HG03558 (cell line): ENCODE data around the gene PLS3.
"Not testable (repeated sequence)": the region's sequence is repeated elsewhere in the genome, so short reads cannot be mapped to it uniquely, and the experiment has no call there.

Experiments used
- ATAC-seq: cut with Tn5 transposase; IDR thresholded peaks from one replicate; pipeline ENCODE4 v1.9.1; 2021; ENCODE audit warnings: moderate number of reproducible peaks; ENCODE audit not compliant: unreplicated experiment; ENCODE audit errors: extremely low read depth

The PLS3 gene, protein sequence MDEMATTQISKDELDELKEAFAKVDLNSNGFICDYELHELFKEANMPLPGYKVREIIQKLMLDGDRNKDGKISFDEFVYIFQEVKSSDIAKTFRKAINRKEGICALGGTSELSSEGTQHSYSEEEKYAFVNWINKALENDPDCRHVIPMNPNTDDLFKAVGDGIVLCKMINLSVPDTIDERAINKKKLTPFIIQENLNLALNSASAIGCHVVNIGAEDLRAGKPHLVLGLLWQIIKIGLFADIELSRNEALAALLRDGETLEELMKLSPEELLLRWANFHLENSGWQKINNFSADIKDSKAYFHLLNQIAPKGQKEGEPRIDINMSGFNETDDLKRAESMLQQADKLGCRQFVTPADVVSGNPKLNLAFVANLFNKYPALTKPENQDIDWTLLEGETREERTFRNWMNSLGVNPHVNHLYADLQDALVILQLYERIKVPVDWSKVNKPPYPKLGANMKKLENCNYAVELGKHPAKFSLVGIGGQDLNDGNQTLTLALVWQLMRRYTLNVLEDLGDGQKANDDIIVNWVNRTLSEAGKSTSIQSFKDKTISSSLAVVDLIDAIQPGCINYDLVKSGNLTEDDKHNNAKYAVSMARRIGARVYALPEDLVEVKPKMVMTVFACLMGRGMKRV

DNA sequence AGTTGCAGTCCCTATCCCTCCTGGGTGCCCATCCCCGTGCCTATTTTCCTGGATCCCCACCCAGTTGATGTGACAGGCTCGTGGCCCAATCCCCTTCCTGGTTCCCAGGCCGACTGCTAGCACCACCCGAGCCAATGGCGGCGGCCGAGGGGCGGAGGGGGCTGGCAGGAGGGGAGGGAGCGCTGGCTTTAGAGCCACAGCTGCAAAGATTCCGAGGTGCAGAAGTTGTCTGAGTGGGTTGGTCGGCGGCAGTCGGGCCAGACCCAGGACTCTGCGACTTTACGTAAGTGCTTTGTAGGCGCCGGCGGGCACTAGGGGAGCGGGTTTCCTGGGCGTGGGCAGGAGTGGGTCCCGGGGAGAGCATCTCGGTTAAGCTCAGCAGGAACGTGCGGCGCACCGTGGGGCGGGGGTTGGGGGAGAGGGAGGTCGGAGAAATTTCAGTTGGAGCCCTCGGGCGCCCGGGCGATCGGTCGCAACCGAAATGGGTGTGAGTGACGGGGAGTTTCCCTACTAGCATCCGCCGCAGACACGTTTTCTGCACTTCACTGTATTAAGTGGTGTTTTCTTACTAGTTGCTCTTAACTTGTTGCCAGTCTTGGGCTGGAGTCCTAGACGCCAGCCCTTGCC is at the start of gene PLS3:
Gene PLS3 (plus strand): TSS at position 197 of the 627 bp plus-strand sequence. CDS start 49,077 bp downstream, outside the sequence.
- ATAC-seq: no peak

DNA sequence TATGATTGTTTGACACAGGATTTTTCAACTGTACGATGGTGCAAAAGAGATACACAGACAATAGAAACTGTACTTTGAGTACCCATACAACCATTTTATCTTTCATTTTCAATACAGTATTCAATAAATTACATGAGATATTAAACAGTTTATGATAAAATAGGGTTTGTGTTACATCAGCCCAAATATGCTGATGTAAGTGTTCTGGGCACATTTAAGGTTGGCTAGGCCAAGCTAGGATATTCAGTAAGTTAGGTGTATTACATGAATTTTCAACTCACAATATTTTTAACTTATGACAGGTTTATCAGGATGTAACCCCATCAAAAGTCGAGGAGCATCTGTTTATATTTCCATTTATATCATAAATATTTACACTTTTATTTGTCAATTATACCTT is 42.9 kb upstream of the PLS3 start:
- ATAC-seq: no peak

DNA sequence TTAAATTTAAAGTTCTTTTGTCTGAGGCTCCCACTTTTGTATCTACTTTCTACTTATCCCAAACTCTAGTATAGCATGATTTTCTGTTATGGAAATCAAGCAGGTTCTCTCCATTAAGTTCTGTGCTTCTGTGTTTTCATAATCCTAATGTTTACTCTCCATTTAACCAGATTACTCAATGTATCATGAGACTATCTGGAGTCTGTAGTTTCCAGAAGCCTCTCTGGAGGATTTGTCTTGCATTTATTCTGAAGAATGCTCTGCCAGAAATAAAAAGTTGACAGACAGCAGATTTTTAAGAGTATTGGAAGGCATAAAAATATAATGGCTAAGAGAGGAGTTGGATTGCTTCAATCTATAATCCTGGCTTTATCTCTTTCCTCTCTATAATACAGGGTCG is 39.2 kb upstream of the PLS3 start:
- no peak for ATAC-seq

DNA sequence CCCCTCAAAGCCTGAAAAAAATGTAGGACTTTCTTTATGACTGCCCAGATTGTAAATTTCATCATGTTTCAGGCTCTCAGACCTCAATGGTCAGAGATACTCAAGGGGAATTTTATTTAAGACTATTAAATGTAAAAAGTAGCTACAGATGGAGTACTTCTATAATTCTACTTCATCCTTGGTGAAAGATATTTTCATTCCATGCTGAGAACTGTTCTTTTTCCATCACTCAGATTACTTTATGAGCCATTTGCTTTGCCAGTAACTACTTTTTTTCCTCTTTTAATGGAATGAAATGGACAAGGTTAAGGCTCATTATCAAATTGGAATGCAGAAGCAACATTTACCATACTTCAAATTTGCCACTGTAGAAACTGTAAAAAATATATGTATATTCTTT is 38.0 kb upstream of the PLS3 start:
- ATAC-seq: no peak

DNA sequence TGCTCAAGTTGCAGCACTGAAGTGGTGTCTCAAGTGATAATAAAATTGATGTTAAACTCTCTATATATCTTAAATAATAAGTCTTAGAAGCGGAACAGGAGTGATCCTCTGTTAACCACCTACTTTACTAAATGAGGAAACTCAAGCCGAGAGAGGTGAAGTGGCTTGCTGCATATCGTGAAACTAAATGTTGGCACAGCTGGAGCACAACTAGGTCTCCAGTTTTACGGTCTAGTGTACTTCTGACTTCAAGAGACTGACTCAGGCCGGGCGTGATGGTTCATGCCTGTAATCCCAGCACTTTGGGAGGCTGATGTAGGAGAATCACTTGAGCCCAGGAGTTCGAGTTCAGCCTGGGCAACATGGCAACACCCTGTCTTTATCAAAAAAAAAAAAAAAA is 35.5 kb upstream of the PLS3 start:
- no peak for ATAC-seq

DNA sequence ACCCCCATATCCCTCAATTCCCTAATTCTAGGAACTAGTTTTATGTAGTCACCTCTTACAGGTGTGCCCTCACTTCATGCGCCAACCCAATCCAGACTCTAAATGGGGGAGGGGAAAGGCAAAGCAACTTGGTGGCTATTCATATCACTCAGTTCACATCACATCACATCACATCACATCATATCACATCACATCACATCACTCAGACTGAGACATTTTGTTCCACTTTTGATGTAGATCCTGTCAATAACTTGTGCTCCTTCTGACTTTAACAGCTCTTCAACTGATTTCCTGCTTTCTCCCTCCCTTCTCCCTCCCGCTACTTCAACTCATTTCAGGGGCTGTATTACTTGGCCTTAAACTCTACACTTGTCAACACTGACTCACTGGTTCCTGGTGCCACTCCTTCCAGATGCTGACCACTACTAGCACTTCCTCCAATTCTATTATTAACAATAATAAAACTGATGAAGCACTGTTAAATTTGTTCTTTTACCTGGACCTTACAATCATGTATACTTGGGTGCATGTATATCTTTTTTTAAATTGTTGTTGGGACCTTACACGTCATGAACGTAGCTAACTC is 29.1 kb upstream of the PLS3 start:
- no peak for ATAC-seq

DNA sequence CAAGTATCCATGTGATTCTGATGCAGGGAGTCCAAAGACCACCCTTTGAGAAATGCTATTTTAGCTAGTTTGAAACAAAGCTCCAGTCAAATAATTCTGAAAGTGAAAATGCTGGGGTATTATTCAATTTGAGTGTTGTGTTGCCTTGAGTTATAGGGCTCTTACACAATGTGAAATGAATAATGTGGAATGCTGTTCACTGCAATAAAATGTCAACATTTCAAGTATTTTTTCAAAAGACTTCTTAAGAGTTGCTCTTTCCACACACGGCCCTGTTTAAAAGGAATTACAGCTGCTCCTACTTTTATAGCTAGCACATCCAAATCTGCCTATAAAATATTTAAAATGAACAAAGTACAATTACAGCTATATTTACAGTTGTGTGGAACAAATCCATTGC is 27.5 kb upstream of the PLS3 start:
- no peak for ATAC-seq

DNA sequence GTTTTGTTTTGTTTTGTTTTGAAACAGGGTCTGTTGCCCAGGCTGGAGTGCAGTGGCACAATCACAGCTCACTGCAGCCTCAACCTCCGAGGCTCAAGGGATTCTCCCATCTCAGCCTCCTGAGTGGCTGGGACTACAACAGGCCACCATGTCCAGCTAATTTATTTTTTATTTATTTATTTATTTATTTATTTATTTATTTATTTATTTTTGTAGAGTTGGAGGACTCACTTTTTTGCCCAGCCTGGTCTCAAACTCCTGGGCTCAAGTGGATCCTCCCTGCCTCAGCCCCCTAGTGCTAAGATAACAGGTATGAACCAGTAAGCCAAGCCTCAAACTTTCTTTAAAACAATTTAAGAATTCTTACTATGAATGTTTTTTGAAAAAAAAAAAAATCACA is 26.6 kb upstream of the PLS3 start:
- no peak for ATAC-seq

DNA sequence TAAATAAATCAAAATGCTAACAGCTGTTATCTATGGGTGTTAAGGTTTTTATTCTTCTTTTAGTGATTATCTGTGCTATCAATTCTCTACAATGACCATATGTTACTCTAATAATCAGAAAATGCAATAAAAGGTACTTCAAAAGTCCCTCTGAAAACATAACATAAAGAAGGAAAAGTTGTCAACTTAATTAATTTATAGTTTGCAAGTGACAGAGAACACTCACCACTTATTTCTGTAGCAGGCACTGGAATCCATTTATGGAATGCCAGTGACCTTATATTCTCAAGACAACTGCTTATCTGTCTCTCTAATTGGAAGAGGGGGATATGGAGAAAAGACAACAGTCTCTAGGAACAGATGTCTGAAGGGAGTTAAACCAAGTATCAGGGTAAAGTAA is 25.6 kb upstream of the PLS3 start:
- no peak for ATAC-seq

DNA sequence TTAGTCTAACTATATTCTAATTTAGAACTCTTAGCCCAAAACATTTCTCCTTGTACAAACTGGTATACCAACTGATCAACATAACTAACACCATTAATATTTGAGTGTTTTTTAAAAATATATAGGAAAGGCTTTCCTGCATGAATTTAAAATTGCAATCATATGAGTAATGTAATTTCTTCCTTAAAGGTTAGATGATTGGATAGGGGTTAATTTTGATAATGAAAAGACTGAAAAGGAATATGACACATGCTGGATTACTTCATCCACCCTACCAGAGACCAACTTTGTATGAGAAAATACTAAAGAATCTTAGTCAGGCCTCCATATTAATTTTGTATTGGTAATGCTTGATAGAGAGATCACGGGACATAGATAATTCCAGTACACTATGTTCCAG is 25.1 kb upstream of the PLS3 start:
- no peak for ATAC-seq

DNA sequence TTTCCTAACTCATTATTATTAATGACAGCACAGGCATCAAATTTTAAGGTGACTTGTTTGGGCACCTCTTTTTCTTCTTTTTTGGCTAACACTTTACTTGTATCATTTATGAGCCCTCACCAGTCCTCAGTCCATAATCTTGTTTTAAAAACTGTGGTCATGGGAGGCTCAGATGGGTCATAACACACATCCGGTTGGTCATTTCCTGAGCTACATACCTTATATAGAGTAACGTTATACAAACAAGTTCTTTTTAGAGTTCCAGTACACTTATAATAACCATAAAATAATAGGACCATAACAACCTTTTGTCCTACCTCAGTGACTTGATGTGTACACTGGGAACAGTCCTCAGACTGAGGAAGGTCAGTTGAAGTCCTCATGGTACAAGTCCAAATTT is 21.1 kb upstream of the PLS3 start:
- ATAC-seq: no peak

DNA sequence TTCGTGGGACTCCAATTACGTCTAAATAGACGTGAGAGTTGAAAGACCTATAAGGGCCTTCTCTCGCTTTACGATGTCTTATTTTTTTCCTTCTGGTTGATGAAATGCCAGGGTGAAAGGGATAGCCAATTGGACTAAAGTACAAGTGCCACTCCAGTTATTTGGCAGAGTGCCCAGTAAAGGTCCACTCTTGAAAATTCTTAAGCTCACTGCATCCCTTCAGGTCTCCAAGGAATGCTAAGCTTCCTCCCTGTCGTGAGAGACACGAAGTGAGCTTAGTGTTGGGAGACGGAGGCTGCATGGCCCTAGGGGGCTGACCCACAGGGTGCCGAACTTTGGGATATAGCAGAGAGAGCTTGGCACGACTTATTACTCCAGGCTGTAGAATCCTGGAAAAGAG is 19.9 kb upstream of the PLS3 start:
- not testable (repeated sequence) for ATAC-seq

DNA sequence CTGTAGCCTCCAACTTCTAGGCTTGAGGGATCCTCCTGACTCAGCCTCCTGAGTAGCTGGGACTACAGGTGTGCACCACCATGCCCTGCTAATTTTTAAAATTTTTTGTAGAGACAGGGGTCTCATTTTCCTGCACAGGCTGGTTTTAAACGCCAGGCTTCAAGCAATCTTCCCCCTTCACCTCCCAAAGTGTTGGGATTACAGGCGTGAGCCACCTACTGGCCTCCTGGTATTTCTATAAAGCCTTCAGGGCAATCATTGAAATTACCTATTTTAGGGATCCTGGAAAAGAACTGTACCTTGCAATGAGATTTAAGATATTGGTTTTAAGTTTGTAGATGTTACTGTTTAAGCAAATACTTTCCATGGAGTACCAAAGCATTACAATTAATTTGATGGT is 13.5 kb upstream of the PLS3 start:
- no peak for ATAC-seq

DNA sequence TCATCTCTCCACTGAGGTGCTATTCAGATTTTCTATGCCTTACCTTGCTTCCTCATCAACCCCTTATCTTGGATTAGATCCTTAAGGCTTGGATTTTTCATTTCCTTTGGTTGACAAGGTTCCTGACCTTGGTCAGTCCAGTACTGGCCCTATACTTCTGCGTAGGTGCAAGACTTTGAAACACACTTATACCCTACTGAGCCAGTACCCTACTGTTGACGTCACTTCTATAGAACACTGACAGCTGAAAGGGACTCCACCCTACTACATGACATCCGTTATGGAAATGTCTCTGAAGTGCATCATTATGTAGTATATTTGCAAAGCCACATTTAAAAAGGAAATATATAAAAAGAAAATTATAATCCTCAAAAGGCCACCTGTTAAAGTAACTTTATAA is 12.0 kb upstream of the PLS3 start:
- ATAC-seq: no peak

DNA sequence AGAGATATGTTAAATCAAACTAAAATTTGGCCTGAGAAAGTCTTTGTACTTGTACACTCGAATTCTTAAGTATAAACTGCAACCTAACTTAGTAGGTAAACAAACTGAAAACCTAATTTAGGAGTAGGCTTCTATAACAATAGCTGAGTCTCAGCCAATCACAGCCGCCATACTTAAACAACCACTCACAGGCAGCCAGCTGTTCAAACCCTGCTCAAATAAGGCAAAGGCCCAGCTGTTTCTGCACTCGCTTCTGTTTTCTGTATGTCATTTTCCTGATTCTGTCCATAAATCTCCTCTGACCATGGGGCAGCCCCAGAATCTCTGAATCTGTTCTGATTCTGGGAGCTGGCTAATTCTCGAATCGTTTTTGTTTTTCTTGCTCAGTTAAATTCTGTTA is 7.8 kb upstream of the PLS3 start:
- ATAC-seq: no peak

DNA sequence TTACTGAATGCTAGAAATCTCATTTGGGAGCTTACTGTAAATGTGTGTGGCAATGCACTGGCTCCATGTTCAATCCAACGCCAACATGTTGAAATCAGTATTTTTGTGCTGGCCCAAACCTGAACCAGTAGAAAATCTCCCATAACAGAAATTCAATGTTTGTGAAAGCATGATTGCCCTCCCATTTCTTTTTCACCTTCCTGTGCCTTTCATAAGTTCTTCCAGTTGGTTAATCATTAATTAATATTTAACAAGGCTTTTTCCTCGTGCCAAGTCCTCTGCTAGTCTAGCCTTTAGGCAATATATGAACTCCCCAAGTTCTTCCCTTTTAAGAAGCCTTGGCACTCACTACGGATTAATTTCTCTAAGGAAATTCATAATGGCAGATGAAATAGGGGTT is 1.3 kb upstream of the PLS3 start:
- no peak for ATAC-seq

DNA sequence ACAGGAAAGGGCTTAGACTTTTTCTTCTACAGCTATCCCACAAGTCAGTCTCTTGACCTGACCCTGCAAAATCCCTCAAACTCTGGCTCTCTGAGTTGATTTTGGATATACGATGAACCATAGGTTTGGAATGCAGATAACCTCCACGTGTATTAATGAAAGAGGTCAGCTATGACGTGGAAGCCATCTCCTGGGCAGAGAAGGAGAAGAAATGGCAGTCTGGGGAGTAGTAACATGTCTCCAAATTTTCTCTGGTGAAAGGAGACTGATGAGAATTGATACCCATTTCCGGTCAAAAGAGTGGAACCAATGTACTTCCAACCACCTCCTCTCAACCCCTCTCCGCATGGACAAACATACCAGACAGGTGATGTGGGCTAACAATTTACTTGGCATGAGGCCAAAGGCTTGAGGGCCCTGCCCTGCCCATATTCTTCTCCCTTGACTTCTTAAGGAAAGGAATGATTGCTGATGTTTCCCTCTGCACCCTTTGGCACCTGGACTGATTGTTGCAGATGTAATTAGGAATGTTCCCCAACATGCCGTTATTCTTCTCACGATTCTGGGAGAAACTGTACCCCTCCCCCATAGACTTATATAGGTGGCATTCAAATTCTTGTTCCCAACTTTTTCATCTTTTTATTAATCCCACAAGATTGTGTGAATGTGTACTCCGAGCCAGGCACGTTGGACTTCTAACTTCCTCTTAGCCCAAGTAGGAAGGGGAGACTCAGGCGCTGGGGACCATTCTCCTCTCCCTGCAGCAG is 580 bp upstream of the PLS3 start:
- no peak for ATAC-seq

DNA sequence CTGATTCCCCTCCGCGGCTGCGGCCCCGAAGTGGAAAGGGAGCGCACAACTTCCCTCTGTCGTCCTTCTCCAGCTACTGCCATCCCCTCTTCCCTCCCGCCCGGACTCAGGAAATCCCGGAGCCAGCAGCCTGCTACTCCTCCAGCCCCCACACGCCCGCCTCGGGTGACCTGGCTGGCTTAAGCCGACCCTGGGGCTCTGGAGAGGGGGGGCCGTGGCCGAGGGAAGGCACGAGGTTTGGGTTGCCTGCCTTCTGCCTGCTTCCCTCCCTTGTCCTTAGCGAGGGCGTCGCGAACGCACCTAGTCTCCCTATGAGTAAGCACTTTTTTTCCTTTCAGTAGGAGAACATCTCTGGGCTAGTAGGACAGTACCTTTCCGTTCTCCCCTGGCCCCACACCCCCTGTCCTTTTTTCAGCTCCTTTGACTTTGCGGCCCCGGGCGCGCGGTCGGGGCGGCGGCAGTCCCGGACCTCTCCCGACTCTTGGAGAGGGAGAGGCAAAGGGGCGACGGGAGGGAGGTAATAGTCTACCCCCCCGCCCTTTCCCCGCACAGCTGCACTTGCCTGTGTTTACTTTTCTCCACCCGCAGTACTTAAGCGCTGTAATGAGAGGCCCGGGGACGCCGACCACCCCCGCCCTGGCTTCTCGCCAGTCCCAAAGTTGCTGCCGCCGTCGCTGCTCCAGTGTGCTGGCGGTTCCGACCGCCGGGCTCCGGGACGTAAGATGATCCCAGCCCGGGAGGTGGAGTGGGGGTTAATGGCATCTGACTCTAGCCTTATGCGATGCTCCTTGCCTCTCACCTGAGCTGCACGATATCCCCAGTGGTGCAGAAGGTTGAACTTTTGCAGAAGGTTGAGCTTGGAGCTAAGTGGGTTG is 868 bp downstream of the PLS3 start:
- no peak for ATAC-seq

DNA sequence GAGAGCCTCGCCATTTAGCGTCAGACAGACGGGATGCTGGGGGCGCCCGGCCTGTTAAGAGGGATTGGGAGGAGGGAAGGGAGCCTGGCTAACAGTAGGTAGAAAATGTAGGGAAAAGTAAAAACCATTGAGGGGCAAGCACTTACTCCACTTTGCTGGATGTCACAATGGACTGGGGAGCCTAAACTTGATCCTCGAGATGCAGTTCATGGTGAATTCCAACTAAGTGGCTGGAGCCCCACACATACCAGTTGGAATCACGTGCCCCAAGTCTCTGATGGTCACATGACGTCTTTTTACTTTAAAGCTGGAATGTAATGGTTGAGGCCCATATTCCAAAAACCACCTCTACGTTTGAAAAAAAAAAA is 1.5 kb downstream of the PLS3 start:
- ATAC-seq: no peak
